Suprapubic skin (tissue), 4 donors: ENCODE data around the gene LAP3. TPM values are rescaled to one million over a fixed set of nuclear protein-coding genes. Genes with fewer than 3 reads are reported as not detected.

ENCODE experiments used
- DNase-seq, 2 donors: peaks; one replicate each; pipeline ENCODE4 v3.0.0-alpha.2; 2019; ENCODE audit warnings: low spot score in 2 of 2
- H3K27ac ChIP-seq: fragments of 200-600 bp; sonication (generic); one replicate; pipeline ENCODE4 v1.5.1; 2019
- H3K27me3 ChIP-seq: fragments of 200-600 bp; sonication (generic); one replicate; pipeline ENCODE4 v1.5.1; 2019
- H3K36me3 ChIP-seq: fragments of 200-600 bp; sonication (generic); one replicate; pipeline ENCODE4 v1.5.1; 2019
- H3K4me1 ChIP-seq: fragments of 200-600 bp; sonication (generic); one replicate; pipeline ENCODE4 v1.5.1; 2019
- H3K4me3 ChIP-seq: fragments of 200-600 bp; sonication (generic); one replicate; pipeline ENCODE4 v1.5.1; 2019; ENCODE audit warnings: mild to moderate bottlenecking
- H3K9me3 ChIP-seq: fragments of 200-600 bp; sonication (generic); one replicate; pipeline ENCODE4 v1.5.1; 2019
- EP300 ChIP-seq: sonication (generic); formaldehyde crosslinking; IDR thresholded peaks from one replicate; pipeline ENCODE4 v1.6.1; 2017; ENCODE audit warnings: antibody characterized with exemption
- POLR2A ChIP-seq, 2 donors: fragments of 450-650 bp; IDR thresholded peaks; one replicate each; pipeline ENCODE4 v1.6.1; 2017; ENCODE audit warnings: antibody characterized with exemption in 2 of 2, mild to moderate bottlenecking in 2 of 2, moderate library complexity in 2 of 2
- POLR2AphosphoS5 ChIP-seq, 3 donors: sonication (generic); formaldehyde crosslinking; IDR thresholded peaks; one replicate each; pipeline ENCODE4 v1.6.1; 2017; ENCODE audit warnings: antibody characterized with exemption in 3 of 3
- WGBS: methylation state at CpG from one replicate; pipeline ENCODE4 v1.1.5; 2018; 5-methylcytosine and 5-hydroxymethylcytosine counted together
- total RNA-seq, 4 donors: library from RNA; depleted of rRNA; stranded (reverse); fragments of >200 nt; gene quantifications; one replicate each; pipeline ENCODE4 v1.1.0, GENCODE V29; 2016
- TF ChIP-seq, protein P1 (sequence below), 2 donors: fragments of 200-600 bp in 1 of 2; fragments of 450-650 bp in 1 of 2; sonication (generic) in 1 of 2; IDR thresholded peaks; one replicate each; pipeline ENCODE4 v1.5.1; 2016 to 2019; ENCODE audit warnings: antibody characterized with exemption in 2 of 2, mild to moderate bottlenecking in 1 of 2, moderate library complexity in 1 of 2

LAP3 gene
- total RNA-seq, 4 donors from 2014 or later: 45.9 to 100 (median 62.0) TPM

DNA sequence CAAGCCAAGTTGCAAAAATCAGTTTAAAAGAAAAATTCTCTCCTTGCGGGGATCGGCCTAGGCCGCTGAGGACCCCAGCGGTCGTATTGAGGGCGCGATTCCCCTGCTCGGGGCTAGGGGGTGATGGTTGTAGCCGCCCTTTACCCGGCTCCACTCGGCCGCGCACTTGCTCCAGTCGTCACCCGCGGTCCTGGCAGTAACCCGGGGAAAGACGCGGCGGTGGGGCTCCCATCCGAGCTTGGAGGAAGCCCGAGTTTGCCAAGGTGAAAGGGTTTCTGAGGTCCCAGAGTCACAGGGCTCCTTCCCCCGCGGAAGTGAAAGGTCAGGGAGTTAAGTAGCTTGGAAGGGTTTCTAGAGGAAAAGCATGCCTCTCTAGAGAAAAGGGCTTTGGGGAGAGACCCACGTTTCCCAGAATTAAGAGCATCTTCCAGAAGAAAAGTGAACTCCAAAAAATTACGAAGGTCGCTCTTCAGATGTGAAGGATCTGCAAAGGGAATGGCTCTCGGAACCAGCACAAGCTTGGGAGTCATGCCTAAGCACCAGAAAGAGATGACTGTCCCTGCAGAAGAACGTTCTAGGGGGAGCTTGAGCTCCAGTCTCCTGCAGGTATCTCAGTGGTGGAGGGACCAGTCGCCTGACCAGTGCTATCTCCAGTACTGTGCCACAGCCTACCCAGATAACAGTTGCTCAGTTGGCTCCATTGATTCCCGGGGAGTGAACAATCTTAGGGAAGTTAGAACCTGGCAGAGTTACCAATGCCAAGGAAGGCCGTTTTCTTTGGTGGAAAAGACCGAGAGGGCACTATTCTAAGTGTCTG, 875 bp downstream of the LAP3 start:
- DNase-seq: peak; percentile 79 to 80
- Histone ChIP-seq H3K27me3 (no peaks in the 10 kb centered on the region), H3K9me3 (no peaks in the 10 kb centered on the region), H3K4me3 (peak overlapping the region; percentile 77), H3K4me1 (peaks cover 23% of the 10 kb centered on the region), H3K27ac (peak overlapping the region; percentile 91), H3K36me3 (peaks cover 12% of the 10 kb centered on the region)
- 8% methylated on average over 21 of the region's 33 CpGs for WGBS
- TF ChIP-seq POLR2A (IDR thresholded peaks at IDR 0.05): no peak
- TF ChIP-seq EP300: no peak
- TF ChIP-seq POLR2AphosphoS5 (IDR thresholded peaks at IDR 0.05): no peak
- TF ChIP-seq, protein P1, sequence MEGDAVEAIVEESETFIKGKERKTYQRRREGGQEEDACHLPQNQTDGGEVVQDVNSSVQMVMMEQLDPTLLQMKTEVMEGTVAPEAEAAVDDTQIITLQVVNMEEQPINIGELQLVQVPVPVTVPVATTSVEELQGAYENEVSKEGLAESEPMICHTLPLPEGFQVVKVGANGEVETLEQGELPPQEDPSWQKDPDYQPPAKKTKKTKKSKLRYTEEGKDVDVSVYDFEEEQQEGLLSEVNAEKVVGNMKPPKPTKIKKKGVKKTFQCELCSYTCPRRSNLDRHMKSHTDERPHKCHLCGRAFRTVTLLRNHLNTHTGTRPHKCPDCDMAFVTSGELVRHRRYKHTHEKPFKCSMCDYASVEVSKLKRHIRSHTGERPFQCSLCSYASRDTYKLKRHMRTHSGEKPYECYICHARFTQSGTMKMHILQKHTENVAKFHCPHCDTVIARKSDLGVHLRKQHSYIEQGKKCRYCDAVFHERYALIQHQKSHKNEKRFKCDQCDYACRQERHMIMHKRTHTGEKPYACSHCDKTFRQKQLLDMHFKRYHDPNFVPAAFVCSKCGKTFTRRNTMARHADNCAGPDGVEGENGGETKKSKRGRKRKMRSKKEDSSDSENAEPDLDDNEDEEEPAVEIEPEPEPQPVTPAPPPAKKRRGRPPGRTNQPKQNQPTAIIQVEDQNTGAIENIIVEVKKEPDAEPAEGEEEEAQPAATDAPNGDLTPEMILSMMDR (IDR thresholded peaks at IDR 0.05): no peak

DNA sequence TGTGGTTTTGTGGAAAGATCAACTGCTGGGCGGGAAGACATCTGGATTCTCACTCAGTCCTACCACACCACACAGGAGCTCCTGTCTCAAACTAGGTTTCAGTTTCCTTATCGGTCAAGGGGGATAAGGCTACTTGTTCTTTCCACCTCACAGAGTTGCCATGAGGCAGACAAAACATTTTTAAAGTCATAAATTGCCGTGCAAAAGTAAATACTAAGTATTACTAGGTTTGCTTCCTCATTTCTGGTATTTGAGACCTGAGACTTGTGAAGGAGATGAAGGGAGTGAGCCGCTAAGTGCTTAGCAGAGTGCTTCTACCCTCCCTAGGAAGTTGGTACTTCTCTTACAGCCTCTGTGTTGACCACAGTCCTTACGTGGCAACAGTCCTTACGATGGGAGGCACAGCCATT, 1.5 kb downstream of the LAP3 start:
- TF ChIP-seq, protein P1 (IDR thresholded peaks at IDR 0.05): no peak
- no peak for TF ChIP-seq POLR2AphosphoS5 (IDR thresholded peaks at IDR 0.05)
- TF ChIP-seq EP300: no peak
- TF ChIP-seq POLR2A (IDR thresholded peaks at IDR 0.05): no peak
- Histone ChIP-seq H3K4me3 (peak overlapping the region; percentile 77), H3K4me1 (peaks cover 23% of the 10 kb centered on the region), H3K9me3 (no peaks in the 10 kb centered on the region), H3K27me3 (no peaks in the 10 kb centered on the region), H3K36me3 (peaks cover 18% of the 10 kb centered on the region), H3K27ac (peak overlapping the region; percentile 91)
- 57% methylated on average over 6 of the region's 6 CpGs for WGBS
- no peak for DNase-seq

DNA sequence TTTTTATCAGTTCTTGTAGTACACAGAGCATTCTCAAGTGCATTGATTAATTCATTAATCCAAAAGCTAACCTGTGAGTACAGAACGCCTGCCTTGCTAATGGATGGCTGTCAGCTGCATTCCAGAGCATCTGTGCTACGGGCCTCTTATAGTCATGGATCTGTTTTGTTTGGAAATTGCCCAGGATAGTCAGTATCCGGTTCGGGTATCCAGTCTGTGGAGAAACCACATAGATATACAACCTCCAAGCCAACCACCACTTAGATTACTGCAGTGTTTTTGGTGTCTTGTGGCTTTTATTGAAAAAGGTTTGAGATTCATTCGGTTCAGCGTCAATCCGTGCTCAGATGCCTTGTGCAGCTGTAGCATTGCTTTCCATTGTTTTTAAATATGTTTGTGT, 4.0 kb downstream of the LAP3 start:
- peak overlapping the region; percentile 20 for H3K27ac ChIP-seq
- no peak overlapping the region for H3K4me3 ChIP-seq
- TF ChIP-seq, protein P1 (IDR thresholded peaks at IDR 0.05): no peak
- no peak for TF ChIP-seq POLR2A (IDR thresholded peaks at IDR 0.05)
- no peak for TF ChIP-seq EP300
- no peak for DNase-seq
- H3K9me3 ChIP-seq: no peaks in the 10 kb centered on the region
- H3K27me3 ChIP-seq: no peaks in the 10 kb centered on the region
- H3K4me1 ChIP-seq: peaks cover 23% of the 10 kb centered on the region
- 71% methylated on average over 7 of the region's 7 CpGs for WGBS
- H3K36me3 ChIP-seq: peaks cover 43% of the 10 kb centered on the region

DNA sequence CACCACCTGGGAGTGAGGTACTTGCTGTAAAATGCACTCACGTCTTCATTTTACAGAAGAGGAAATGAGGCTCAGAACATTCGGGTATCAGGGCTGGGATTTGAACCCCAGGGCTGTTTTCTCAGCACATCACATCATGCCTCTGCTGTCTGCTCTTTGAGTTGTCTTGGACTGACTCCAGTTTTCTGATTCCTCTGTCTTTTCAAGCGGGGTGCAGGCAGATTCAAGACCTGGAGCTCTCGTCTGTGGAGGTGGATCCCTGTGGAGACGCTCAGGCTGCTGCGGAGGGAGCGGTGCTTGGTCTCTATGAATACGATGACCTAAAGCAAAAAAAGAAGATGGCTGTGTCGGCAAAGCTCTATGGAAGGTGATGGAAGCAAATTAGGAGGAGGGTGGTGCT, 6.3 kb downstream of the LAP3 start:
- no peaks in the 10 kb centered on the region for H3K27me3 ChIP-seq
- no peak for TF ChIP-seq EP300
- TF ChIP-seq, protein P1 (IDR thresholded peaks at IDR 0.05): no peak
- no peak for TF ChIP-seq POLR2AphosphoS5 (IDR thresholded peaks at IDR 0.05)
- TF ChIP-seq POLR2A (IDR thresholded peaks at IDR 0.05): no peak
- H3K27ac ChIP-seq: no peak overlapping the region
- no peak overlapping the region for H3K4me3 ChIP-seq
- H3K4me1 ChIP-seq: peaks cover 19% of the 10 kb centered on the region
- peaks cover 59% of the 10 kb centered on the region for H3K36me3 ChIP-seq
- DNase-seq: no peak
- 91% methylated on average over 9 of the region's 9 CpGs for WGBS
- H3K9me3 ChIP-seq: no peaks in the 10 kb centered on the region

DNA sequence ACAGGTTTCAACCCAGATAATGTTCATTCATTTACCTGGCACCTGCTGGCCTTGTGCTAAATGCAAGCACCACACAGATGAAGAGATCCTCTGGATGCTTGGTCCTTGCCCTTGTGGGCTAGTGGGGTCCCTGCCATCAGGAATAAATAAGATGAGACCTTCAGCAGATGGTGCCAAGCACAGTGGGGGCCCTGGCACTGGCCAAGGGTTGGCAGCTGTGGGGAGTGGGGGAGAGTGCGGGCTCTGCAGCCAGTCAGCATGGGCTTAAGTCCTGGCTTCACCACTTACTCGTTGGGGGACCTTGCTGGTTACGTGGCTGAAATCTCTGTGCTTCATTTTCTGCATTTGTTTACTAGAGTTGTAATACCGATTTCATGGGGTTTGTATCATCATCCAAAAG, 6.9 kb downstream of the LAP3 start:
- Histone ChIP-seq H3K4me3 (no peak overlapping the region), H3K9me3 (no peaks in the 10 kb centered on the region), H3K27ac (no peak overlapping the region), H3K36me3 (peaks cover 65% of the 10 kb centered on the region), H3K4me1 (peaks cover 13% of the 10 kb centered on the region), H3K27me3 (no peaks in the 10 kb centered on the region)
- 100% methylated on average over 2 of the region's 4 CpGs for WGBS
- no peak for DNase-seq
- TF ChIP-seq POLR2A (IDR thresholded peaks at IDR 0.05) (no peak), EP300 (no peak), POLR2AphosphoS5 (IDR thresholded peaks at IDR 0.05) (no peak)
- TF ChIP-seq, protein P1 (IDR thresholded peaks at IDR 0.05): no peak
